Measurements from ENCODE around the gene NELL1. TPM values are rescaled to one million over a fixed set of nuclear protein-coding genes. Genes with fewer than 3 reads are reported as not detected.

Gene NELL1
- total RNA-seq, 1 experiment from 2014 or later, result 0.22 TPM

GRCh38 chr11:21056644-21057043, 387.3 kb downstream of the NELL1 start:
- H3K4me3 Mint-ChIP-seq, result no peak overlapping the region
- Histone ChIP-seq H3K4me1 (ENCODE audit: insufficient read depth, low read length) (no peaks in the 10 kb centered on the region; the same call in 1 of the 2 replicates), H3K56ac (ENCODE audit: insufficient read length, low read depth, low read length) (no peak overlapping the region), H3K79me1 (ENCODE audit: insufficient read depth, low read depth, low read length, poor library complexity, severe bottlenecking) (no peaks in the 10 kb centered on the region), H4K20me1 (ENCODE audit: control insufficient read depth, insufficient read depth, insufficient read length) (no peaks in the 10 kb centered on the region), H3K9ac (ENCODE audit: extremely low read depth, insufficient read length, low read length) (no peak overlapping the region), H2BK20ac (ENCODE audit: low read depth, low read length, poor library complexity, severe bottlenecking) (no peak overlapping the region), H4K5ac (ENCODE audit: insufficient read length, low read depth, low read length) (no peak overlapping the region), H3K23me2 (ENCODE audit: insufficient read length, low read depth, low read length, poor library complexity, severe bottlenecking) (no peaks in the 10 kb centered on the region), H3K9me3 (ENCODE audit: control insufficient read depth, low read depth, low read length) (no peaks in the 10 kb centered on the region), H3K4ac (ENCODE audit: low read depth, low read length) (no peak overlapping the region), H3K18ac (ENCODE audit: insufficient read length, low read depth, low read length) (no peak overlapping the region), H3K79me2 (ENCODE audit: insufficient read depth, low read length) (no peaks in the 10 kb centered on the region), H4K91ac (ENCODE audit: insufficient read length, low read depth, low read length) (no peak overlapping the region), H3K27ac (ENCODE audit: insufficient read length, low read depth, low read length) (no peak overlapping the region), H2BK12ac (ENCODE audit: insufficient read length, low read depth, low read length) (no peak overlapping the region), H3K4me2 (ENCODE audit: insufficient read depth, insufficient read length, low read length) (no peak overlapping the region), H2AFZ (ENCODE audit: low read length) (no peak overlapping the region), H2BK5ac (ENCODE audit: insufficient read length, low read length) (no peak overlapping the region), H4K8ac (replicated peaks; ENCODE audit: insufficient read length, low read depth, low read length) (no peak overlapping the region), H3K23ac (ENCODE audit: insufficient read length, low read depth, low read length) (no peak overlapping the region), H2AK5ac (ENCODE audit: insufficient read length, low read length) (no peak overlapping the region), H2BK120ac (ENCODE audit: low read depth, low read length, poor library complexity, severe bottlenecking) (no peak overlapping the region), H3T11ph (ENCODE audit: low read length) (no peak overlapping the region), H3K14ac (ENCODE audit: insufficient read depth, low read length) (no peak overlapping the region), H3K27me3 (ENCODE audit: insufficient read depth, low read length) (no peaks in the 10 kb centered on the region), H2BK15ac (ENCODE audit: low read depth, low read length) (no peak overlapping the region)
- no peak overlapping the region for H3K27ac Mint-ChIP-seq
- no peaks in the 10 kb centered on the region for H3K36me3 Mint-ChIP-seq (ENCODE audit: insufficient read depth in 1 of 3, low read depth in 3 of 3)
- peaks cover 4 to 5% of the 10 kb centered on the region in 2 experiments for H3K4me1 Mint-ChIP-seq
- H3K9me3 Mint-ChIP-seq, result peaks cover 0 to 3% of the 10 kb centered on the region in 2 experiments; a peak in 4 of 5 replicates
- H3K27me3 Mint-ChIP-seq (ENCODE audit: low read depth), result no peaks in the 10 kb centered on the region
- TF ChIP-seq CTCF (conservative IDR thresholded peaks at IDR 0.05), result no peak
- no peak for DNase-seq

All from H9 (cell line).